Esophagus squamous epithelium (tissue), 4 donors: ENCODE data around the gene PTPRD.

Experiments
- POLR2A ChIP-seq, 4 donors: fragments of 450-650 bp; IDR thresholded peaks; one replicate each; pipeline ENCODE4 v1.6.1; 2017; ENCODE audit warnings: antibody characterized with exemption in 4 of 4, mild to moderate bottlenecking in 4 of 4, moderate library complexity in 3 of 4
- TF ChIP-seq, protein P1 (sequence below), 6 experiments: fragments of 450-650 bp in 4 of 6; fragments of 200-600 bp in 2 of 6; sonication (generic) in 2 of 6; IDR thresholded peaks; one replicate each; pipeline ENCODE4 v1.5.1; 2016 to 2019; ENCODE audit warnings: antibody characterized with exemption in 6 of 6, mild to moderate bottlenecking in 4 of 6, moderate library complexity in 4 of 6

- TF ChIP-seq, protein P1, sequence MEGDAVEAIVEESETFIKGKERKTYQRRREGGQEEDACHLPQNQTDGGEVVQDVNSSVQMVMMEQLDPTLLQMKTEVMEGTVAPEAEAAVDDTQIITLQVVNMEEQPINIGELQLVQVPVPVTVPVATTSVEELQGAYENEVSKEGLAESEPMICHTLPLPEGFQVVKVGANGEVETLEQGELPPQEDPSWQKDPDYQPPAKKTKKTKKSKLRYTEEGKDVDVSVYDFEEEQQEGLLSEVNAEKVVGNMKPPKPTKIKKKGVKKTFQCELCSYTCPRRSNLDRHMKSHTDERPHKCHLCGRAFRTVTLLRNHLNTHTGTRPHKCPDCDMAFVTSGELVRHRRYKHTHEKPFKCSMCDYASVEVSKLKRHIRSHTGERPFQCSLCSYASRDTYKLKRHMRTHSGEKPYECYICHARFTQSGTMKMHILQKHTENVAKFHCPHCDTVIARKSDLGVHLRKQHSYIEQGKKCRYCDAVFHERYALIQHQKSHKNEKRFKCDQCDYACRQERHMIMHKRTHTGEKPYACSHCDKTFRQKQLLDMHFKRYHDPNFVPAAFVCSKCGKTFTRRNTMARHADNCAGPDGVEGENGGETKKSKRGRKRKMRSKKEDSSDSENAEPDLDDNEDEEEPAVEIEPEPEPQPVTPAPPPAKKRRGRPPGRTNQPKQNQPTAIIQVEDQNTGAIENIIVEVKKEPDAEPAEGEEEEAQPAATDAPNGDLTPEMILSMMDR (IDR thresholded peaks at IDR 0.05): no peak
- TF ChIP-seq POLR2A (IDR thresholded peaks at IDR 0.05): no peak
Observed at GRCh38 chr9:9437641-9438040, 1175.2 kb downstream of the PTPRD start.
